Activated naive CD4-positive, alpha-beta T cell treated with Interleukin-2 at 50 U/mL for 16 hours (primary cell): ENCODE measurements around the gene MAMDC4.
"Not testable (repeated sequence)": the region's sequence is repeated elsewhere in the genome, so short reads cannot be mapped to it uniquely, and the experiment has no call there.

Experiments
- DNase-seq: peaks from one replicate; pipeline ENCODE4 v3.0.0-alpha.2; 2020

Gene MAMDC4

GRCh38 chr9:136851941-136852663, at the start of gene MAMDC4:
Gene MAMDC4, plus strand, starts transcription at chr9:136852346. Its CDS starts 71 bp downstream, at chr9:136852417.
- DNase-seq, result no peak

- not testable (repeated sequence) for DNase-seq
Measured at GRCh38 chr9:136803009-136803550, 49.1 kb upstream of the MAMDC4 start.

- no peak for DNase-seq
Measured at GRCh38 chr9:136803551-136804508, 48.3 kb upstream of the MAMDC4 start.

GRCh38 chr9:136804509-136805206, 47.5 kb upstream of the MAMDC4 start:
- no peak for DNase-seq

- DNase-seq, result no peak
Measured at GRCh38 chr9:136805207-136805740, 46.9 kb upstream of the MAMDC4 start.

- no peak for DNase-seq
Measured at GRCh38 chr9:136806067-136806466, 46.1 kb upstream of the MAMDC4 start.

GRCh38 chr9:136806631-136807201, 45.4 kb upstream of the MAMDC4 start:
- no peak for DNase-seq

- peak; percentile 83 for DNase-seq
Measured at GRCh38 chr9:136807281-136808074, 44.7 kb upstream of the MAMDC4 start, which contains the start of gene RABL6. Gene RABL6, plus strand, starts transcription at chr9:136807948. Its CDS starts 249 bp downstream, at chr9:136808197.

- peak; percentile 55 for DNase-seq
Measured at GRCh38 chr9:136808075-136808805, 43.9 kb upstream of the MAMDC4 start.

GRCh38 chr9:136808806-136809158, 43.4 kb upstream of the MAMDC4 start:
- DNase-seq, result no peak

- DNase-seq, result no peak
Measured at GRCh38 chr9:136814725-136815421, 37.3 kb upstream of the MAMDC4 start.

- DNase-seq, result no peak
Measured at GRCh38 chr9:136815422-136815782, 36.7 kb upstream of the MAMDC4 start.

- no peak for DNase-seq
Measured at GRCh38 chr9:136820971-136821825, 30.9 kb upstream of the MAMDC4 start.

- DNase-seq, result no peak
Measured at GRCh38 chr9:136821826-136822544, 30.2 kb upstream of the MAMDC4 start.

- DNase-seq, result no peak
Measured at GRCh38 chr9:136823136-136824046, 28.8 kb upstream of the MAMDC4 start.

- no peak for DNase-seq
Measured at GRCh38 chr9:136824496-136825225, 27.5 kb upstream of the MAMDC4 start.
